EL (cell line): ENCODE results near the gene BAIAP2L2.
"Not testable (repeated sequence)": the region's sequence is repeated elsewhere in the genome, so short reads cannot be mapped to it uniquely, and the experiment has no call there.

Experiments used
- DNase-seq: peaks from one replicate; pipeline ENCODE4 v3.0.0-alpha.2; 2016

BAIAP2L2 gene

GRCh38 chr22:38080474-38080849 lies 30.0 kb downstream of the BAIAP2L2 start:
- no peak for DNase-seq

GRCh38 chr22:38079804-38080203 lies 30.7 kb downstream of the BAIAP2L2 start:
- no peak for DNase-seq

GRCh38 chr22:38079208-38079607 lies 31.3 kb downstream of the BAIAP2L2 start:
- DNase-seq = not testable (repeated sequence)

- no peak for DNase-seq
These were observed 32.2 kb downstream of the BAIAP2L2 start for GRCh38 chr22:38078046-38078840.

- no peak for DNase-seq
These were observed 32.9 kb downstream of the BAIAP2L2 start for GRCh38 chr22:38077595-38077994.

GRCh38 chr22:38077096-38077495 lies 33.4 kb downstream of the BAIAP2L2 start:
- no peak for DNase-seq

- no peak for DNase-seq
These were observed 34.5 kb downstream of the BAIAP2L2 start for GRCh38 chr22:38075961-38076360.

GRCh38 chr22:38075105-38075825 lies 35.2 kb downstream of the BAIAP2L2 start:
- no peak for DNase-seq

GRCh38 chr22:38074181-38075104 lies 36.0 kb downstream of the BAIAP2L2 start:
- DNase-seq = no peak

GRCh38 chr22:38073150-38074130 lies 37.0 kb downstream of the BAIAP2L2 start:
- no peak for DNase-seq

- DNase-seq = no peak
These were observed 37.9 kb downstream of the BAIAP2L2 start for GRCh38 chr22:38072322-38073149.

GRCh38 chr22:38071421-38072321 lies 38.8 kb downstream of the BAIAP2L2 start:
- no peak for DNase-seq

GRCh38 chr22:38070250-38070921 lies 40.1 kb downstream of the BAIAP2L2 start:
- no peak for DNase-seq

- no peak for DNase-seq
These were observed 40.9 kb downstream of the BAIAP2L2 start for GRCh38 chr22:38069372-38070249.

- no peak for DNase-seq
These were observed 41.7 kb downstream of the BAIAP2L2 start for GRCh38 chr22:38068641-38069371.

- DNase-seq = no peak
These were observed 42.6 kb downstream of the BAIAP2L2 start for GRCh38 chr22:38067761-38068360.

- no peak for DNase-seq
These were observed 43.5 kb downstream of the BAIAP2L2 start for GRCh38 chr22:38067028-38067415.
